ENCODE measurements around the gene MIB1. TPM values are rescaled to one million over a fixed set of nuclear protein-coding genes. Genes with fewer than 3 reads are reported as not detected.
"Not testable (repeated sequence)": the region's sequence is repeated elsewhere in the genome, so short reads cannot be mapped to it uniquely, and the experiment has no call there.

MIB1 gene
- total RNA-seq, 1 donor from 2014 or later = 228 TPM

DNA sequence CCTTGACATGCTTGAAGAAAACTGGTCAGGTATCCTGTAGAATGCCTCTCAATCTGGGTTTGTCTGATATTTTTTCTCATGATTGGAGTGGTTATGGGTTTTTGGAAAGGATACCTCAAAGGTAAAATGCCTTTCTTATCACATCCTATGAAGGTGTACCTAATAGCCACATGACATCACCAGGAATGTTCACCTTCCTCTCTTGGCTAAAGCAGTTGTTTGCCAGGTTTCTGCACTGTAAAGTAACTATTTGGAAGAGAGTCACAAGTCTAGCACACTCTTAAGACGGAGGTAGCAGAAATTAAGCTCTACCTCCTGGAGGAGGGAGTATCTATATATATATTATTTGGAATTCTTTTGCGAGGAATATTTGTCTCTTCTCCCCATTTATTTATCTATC lies 17.9 kb upstream of the MIB1 start:
- TF ChIP-seq, protein P1, sequence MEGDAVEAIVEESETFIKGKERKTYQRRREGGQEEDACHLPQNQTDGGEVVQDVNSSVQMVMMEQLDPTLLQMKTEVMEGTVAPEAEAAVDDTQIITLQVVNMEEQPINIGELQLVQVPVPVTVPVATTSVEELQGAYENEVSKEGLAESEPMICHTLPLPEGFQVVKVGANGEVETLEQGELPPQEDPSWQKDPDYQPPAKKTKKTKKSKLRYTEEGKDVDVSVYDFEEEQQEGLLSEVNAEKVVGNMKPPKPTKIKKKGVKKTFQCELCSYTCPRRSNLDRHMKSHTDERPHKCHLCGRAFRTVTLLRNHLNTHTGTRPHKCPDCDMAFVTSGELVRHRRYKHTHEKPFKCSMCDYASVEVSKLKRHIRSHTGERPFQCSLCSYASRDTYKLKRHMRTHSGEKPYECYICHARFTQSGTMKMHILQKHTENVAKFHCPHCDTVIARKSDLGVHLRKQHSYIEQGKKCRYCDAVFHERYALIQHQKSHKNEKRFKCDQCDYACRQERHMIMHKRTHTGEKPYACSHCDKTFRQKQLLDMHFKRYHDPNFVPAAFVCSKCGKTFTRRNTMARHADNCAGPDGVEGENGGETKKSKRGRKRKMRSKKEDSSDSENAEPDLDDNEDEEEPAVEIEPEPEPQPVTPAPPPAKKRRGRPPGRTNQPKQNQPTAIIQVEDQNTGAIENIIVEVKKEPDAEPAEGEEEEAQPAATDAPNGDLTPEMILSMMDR (IDR thresholded peaks at IDR 0.05; ENCODE audit: partially characterized antibody, unreplicated experiment) = no peak
- DNase-seq = no peak
- Mint-ChIP-seq H3K36me3 (ENCODE audit: unreplicated experiment) (no peaks in the 10 kb centered on the region), H3K27ac (ENCODE audit: unreplicated experiment) (no peak overlapping the region), H3K4me3 (ENCODE audit: unreplicated experiment) (no peak overlapping the region), H3K9me3 (ENCODE audit: unreplicated experiment) (peaks cover 2% of the 10 kb centered on the region), H3K4me1 (ENCODE audit: low read depth, unreplicated experiment) (no peaks in the 10 kb centered on the region), H3K27me3 (ENCODE audit: unreplicated experiment) (no peaks in the 10 kb centered on the region)

DNA sequence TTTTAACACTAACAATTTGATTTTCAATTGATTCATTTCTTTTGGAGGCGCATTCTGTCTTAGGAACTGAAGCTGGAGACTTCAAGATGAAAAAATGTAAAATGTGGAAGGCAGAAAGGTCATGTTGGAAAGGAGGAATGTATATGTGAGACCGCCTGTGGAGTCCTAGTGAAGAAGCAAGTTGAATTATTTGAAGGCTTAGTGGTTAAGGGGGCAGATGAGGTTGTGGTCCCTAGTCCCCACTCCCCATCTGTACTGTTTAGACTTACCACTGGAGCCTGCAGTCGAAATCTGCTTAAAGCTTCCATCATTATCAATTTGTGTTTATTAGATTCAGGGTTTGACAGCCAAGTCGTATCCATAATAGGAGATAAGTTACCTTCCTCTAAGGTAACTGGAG lies 15.4 kb upstream of the MIB1 start:
- Mint-ChIP-seq H3K36me3 (ENCODE audit: unreplicated experiment) (no peaks in the 10 kb centered on the region), H3K9me3 (ENCODE audit: unreplicated experiment) (peaks cover 2% of the 10 kb centered on the region), H3K4me1 (ENCODE audit: low read depth, unreplicated experiment) (no peaks in the 10 kb centered on the region), H3K27me3 (ENCODE audit: unreplicated experiment) (no peaks in the 10 kb centered on the region), H3K27ac (ENCODE audit: unreplicated experiment) (no peak overlapping the region), H3K4me3 (ENCODE audit: unreplicated experiment) (no peak overlapping the region)
- TF ChIP-seq, protein P1 (IDR thresholded peaks at IDR 0.05; ENCODE audit: partially characterized antibody, unreplicated experiment) = no peak
- no peak for DNase-seq

DNA sequence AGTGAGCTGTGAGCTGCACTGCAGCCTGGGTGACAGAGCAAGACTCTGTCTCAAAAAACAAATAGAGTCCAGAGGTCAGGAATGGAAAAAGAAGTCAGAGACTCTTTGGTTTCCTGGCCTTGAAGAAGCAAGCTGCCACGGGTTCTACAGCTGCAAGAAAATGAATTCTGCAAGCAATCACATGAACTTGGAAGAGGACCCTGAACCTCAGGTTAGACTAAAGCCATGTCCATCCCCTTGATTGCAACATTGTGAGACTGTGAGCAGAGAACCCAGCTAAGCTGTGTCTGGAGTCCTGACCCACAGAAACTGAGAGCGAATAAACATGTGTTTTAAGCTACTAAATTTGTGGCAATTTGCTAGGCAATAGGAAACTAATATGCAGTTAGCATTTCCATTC lies 12.9 kb upstream of the MIB1 start:
- Mint-ChIP-seq H3K9me3 (ENCODE audit: unreplicated experiment) (no peaks in the 10 kb centered on the region), H3K36me3 (ENCODE audit: unreplicated experiment) (no peaks in the 10 kb centered on the region), H3K27me3 (ENCODE audit: unreplicated experiment) (no peaks in the 10 kb centered on the region), H3K27ac (ENCODE audit: unreplicated experiment) (no peak overlapping the region), H3K4me1 (ENCODE audit: low read depth, unreplicated experiment) (no peaks in the 10 kb centered on the region), H3K4me3 (ENCODE audit: unreplicated experiment) (no peak overlapping the region)
- no peak for DNase-seq
- TF ChIP-seq, protein P1 (IDR thresholded peaks at IDR 0.05; ENCODE audit: partially characterized antibody, unreplicated experiment) = no peak

DNA sequence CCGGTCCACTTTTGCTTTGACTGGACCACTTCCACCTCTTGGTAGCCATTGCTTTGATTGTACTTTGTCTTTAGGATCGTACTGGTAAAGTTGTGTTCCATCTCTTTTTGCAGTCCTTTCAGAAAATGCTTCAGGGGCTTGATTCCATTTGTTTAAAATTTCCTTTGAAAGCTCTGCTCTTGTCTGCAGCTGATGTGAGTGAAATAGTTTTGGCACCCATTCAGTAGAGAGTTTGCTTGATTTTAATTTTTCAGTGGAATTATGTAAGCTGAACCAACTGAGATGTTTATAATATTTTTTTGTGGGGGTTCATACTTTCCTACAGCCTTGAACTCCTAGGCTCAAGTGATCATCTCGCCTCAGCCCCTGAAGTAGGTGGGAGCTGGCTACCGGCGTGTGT lies 7.6 kb upstream of the MIB1 start:
- Mint-ChIP-seq H3K27me3 (ENCODE audit: unreplicated experiment) (peaks cover 3% of the 10 kb centered on the region), H3K9me3 (ENCODE audit: unreplicated experiment) (peaks cover 6% of the 10 kb centered on the region), H3K4me1 (ENCODE audit: low read depth, unreplicated experiment) (no peaks in the 10 kb centered on the region), H3K36me3 (ENCODE audit: unreplicated experiment) (peaks cover 17% of the 10 kb centered on the region), H3K27ac (ENCODE audit: unreplicated experiment) (no peak overlapping the region), H3K4me3 (ENCODE audit: unreplicated experiment) (no peak overlapping the region)
- TF ChIP-seq, protein P1 (IDR thresholded peaks at IDR 0.05; ENCODE audit: partially characterized antibody, unreplicated experiment) = no peak
- DNase-seq = no peak

DNA sequence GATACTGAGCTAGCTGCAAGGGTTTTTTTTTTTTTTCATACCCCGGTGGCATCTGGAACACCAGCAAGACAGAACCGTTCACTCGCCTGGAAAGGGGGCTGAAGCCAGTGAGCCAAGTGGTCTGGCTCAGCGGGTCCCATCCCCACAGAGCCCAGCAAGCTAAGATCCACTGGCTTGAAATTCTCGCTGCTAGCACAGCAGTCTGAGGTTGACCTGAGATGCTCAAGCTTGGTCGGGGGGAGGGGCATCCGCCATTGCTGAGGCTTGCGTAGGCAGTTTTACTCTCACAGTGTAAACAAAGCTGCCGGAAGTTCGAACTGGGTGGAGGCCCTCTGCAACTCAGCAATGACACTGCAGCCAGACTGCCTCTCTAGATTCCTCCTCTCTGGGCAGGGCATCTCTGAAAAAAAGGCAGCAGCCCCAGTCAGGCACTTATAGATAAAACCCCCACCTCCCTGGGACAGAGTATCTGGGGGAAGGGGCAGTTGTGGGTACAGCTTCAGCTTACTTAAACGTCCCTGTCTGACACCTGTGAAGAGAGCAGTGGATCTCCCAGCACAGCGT lies 5.1 kb upstream of the MIB1 start:
- Mint-ChIP-seq H3K36me3 (ENCODE audit: unreplicated experiment) (peaks cover 17% of the 10 kb centered on the region), H3K4me1 (ENCODE audit: low read depth, unreplicated experiment) (peaks cover 6% of the 10 kb centered on the region), H3K4me3 (ENCODE audit: unreplicated experiment) (no peak overlapping the region), H3K27me3 (ENCODE audit: unreplicated experiment) (peaks cover 8% of the 10 kb centered on the region), H3K9me3 (ENCODE audit: unreplicated experiment) (peaks cover 13% of the 10 kb centered on the region), H3K27ac (ENCODE audit: unreplicated experiment) (no peak overlapping the region)
- peak; percentile 32 for DNase-seq
- TF ChIP-seq, protein P1 (IDR thresholded peaks at IDR 0.05; ENCODE audit: partially characterized antibody, unreplicated experiment) = no peak

DNA sequence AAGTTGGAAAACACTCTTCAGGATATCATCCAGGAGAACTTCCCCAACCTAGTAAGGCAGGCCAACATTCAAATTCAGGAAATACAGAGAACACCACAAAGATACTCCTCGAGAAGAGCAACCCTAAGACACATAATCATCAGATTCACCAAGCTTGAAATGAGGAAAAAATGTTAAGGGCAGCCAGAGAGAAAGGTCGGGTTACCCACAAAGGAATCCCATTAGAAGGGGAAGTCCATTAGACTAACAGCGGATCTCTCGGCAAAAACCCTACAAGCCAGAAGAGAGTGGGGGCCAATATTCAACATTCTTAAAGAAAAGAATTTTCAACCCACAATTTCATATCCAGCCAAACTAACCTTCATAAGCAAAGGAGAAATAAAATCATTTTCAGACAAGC lies 3.7 kb upstream of the MIB1 start:
- not testable (repeated sequence) for DNase-seq; H3K27ac Mint-ChIP-seq (ENCODE audit: unreplicated experiment); H3K4me1 Mint-ChIP-seq (ENCODE audit: low read depth, unreplicated experiment); H3K4me3 Mint-ChIP-seq (ENCODE audit: unreplicated experiment)
- peaks cover 12% of the 10 kb centered on the region for H3K27me3 Mint-ChIP-seq (ENCODE audit: unreplicated experiment)
- peaks cover 17% of the 10 kb centered on the region for H3K36me3 Mint-ChIP-seq (ENCODE audit: unreplicated experiment)
- peaks cover 17% of the 10 kb centered on the region for H3K9me3 Mint-ChIP-seq (ENCODE audit: unreplicated experiment)
